GM18519 (cell line): ENCODE data around the gene RNF4.

Experiments
- ATAC-seq: cut with Tn5 transposase; IDR thresholded peaks from one replicate; pipeline ENCODE4 v1.9.1; 2021; ENCODE audit warnings: mild to moderate bottlenecking, moderate library complexity; ENCODE audit not compliant: unreplicated experiment, low FRiP score

RNF4 gene

DNA sequence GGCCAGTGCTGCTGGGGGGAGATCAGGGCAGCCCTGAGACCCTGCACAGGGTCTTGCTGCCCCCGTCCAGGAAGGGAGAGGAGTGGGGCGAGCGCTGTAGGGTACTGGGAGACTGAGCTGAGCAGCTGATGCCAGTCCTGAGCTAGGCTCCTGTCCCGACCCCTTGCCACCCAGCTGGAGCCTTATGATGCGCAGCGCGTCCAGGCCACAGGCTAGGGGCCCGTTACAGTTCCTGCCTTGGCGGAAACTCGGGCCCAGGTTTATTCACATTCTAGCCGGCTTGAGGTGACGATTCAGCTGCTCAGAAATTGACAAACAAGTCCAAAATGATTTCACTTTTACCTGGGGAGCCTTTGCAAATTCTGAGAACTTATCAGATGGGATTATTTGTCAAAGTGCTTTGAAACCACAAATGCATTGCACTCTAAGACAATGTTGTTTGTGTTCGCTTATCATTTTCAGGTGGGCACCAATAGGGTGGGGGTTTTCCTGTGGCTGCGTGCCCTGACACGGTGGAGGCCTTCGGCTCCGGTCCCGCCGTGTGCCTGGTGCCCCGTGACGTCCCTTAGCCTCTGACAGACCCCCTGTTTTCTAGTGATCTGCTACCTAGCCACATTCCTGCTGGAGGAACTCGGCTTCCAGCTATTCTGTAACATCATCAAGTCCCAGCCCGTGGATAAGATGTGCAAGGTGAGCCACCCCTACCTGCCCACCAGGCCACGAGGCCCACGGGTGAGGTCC, 31.3 kb upstream of the RNF4 start:
- no peak for ATAC-seq

DNA sequence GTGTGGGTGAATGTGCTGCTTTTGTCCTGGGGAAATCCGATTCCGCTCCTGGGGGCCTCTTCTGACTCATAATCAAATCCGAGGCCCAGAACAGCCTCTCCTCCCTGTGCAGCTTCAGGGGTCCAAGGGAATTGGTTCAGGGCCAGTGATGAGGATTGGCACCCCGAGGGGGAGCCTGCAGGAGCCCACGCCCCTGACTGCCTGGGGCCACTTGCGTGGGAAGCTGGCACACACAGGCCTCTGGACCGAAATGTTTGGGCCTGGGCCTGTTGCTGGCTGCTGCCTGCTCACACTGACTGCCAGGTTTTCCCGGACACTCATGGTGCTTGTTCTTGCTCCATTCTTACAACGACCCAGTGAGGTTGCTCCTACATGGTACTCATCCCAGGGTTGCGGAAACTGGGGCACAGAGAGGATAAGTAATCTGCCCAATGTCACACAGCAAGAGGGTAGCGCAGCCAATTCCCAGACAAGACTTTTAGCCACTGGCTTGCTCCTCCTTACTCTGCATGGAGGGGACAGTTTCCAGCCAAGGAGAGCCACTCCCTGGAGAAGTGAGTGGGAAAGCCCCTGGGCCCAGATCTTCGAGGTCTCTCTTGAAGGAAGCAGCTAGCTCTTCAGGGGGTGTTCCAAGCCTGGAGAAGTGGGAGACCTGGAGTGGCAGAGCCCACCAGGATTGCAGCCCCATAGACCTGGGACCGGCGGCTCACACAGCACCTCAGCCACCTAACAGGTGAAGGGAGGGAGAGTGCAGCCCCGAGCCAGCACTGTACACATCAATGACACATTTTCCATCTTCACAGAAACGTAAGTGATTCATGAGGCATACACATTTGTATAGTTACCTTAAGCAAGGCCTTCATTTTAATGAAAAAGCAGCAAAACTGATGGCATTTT, 29.8 kb upstream of the RNF4 start:
- no peak for ATAC-seq

DNA sequence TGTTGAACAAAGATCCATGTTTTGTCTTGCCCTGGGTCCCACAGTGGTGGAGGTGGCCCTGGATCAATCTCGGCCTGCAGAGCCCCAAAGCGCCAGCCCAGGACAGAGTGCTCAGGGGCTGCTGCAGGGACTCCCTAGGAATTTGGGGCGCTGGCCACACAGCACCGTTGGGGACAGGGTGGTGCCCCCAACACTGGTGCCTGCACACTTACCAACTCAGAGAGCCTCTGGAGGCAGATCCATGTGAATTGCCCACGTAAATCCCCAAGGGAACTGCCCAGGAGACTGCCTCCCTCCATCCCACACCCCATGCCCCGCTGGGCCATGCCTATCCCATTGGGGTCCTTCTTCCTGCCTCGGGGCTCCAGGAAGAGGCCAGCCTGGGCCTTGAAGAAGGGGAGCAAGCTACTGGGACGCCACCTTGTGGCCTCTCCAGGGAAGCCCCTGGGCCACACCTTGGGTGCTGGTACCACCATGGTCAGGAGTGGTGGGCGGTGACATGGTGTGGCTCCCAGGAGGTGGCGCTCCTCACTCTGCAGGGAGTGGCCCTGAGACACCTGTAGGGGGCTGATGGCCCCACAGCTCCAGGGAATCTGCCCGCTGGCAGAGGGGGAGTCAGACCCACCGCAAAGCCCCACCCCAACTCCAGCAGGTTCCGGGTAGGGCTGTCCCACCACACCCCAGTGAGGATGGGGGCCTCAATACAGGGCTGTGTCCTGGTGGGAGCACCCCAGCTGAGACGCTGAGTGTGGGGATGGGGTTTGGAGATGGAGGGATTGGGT, 27.3 kb upstream of the RNF4 start:
- peak; percentile 72 for ATAC-seq

DNA sequence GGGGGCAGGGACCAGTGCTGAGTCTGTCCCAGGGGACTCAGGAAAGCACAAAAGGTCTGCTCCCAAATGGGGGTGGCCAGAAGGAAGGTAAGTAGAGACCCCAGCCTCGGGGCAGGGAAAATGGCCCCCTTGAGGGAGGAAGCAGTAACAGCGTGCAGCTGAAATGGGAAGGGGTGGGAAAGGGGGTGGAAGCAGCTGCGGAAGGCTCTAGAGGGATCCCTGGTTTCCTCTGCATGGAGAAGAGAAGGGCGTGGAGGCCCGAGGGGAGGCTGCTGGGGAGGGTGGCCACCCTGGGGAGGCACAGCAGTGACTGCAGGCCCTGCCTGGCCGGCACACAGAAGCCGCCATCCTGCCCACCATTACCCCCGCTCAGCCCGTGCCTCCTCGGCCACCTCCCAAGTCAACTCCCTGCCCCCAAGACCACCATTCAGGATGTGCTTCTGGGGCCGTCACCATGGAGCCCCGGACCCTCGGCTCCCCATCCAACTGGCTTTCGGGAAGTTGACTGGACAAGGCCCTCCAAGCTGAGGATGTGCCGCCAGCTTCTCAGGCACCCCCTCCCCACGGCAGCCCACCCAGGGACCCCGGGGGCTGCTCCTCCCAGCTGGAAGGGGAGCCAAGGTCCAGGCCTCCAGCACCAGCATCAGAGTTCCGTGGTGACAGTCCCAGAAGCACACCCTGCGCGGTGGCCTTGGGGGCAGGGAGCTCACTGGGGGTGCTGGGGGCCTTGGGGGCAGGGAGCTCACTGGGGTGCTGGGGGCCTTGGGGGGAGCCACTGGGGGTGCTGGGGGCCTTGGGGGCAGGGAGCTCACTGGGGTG, 26.5 kb upstream of the RNF4 start:
- ATAC-seq, result no peak

DNA sequence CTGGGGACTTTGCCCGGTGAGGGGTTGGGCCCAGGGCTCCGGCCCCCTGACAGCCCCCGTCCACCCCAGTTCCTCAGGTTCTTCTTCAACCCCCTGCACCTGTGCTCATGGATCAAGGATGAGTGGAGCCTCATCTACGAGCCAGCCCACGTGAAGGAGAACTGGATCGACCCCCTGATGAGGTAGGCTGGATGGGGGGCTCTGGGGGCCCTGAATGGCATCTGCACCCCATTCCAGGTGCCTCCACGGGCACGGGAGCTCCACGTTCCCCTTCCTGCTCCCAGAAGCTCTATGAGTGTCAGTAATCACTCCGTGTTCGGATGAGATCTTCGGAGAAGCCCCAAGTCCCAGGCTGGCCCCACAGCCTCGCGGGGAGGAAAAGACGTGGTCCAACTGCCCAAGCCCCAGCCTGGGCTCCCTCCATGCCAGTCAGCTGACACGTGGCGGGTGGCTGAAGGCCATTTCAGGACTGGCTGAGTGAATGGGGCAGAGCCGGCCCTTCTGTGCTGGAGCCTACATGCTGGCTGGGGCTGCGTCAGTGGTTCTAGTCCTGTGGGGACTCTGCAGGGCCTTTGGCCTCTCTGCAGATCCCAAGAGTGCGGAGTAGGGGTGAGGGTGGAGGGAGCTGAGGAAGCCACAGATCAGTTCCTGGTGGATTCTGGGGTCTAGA, 25.7 kb upstream of the RNF4 start:
- ATAC-seq, result no peak

DNA sequence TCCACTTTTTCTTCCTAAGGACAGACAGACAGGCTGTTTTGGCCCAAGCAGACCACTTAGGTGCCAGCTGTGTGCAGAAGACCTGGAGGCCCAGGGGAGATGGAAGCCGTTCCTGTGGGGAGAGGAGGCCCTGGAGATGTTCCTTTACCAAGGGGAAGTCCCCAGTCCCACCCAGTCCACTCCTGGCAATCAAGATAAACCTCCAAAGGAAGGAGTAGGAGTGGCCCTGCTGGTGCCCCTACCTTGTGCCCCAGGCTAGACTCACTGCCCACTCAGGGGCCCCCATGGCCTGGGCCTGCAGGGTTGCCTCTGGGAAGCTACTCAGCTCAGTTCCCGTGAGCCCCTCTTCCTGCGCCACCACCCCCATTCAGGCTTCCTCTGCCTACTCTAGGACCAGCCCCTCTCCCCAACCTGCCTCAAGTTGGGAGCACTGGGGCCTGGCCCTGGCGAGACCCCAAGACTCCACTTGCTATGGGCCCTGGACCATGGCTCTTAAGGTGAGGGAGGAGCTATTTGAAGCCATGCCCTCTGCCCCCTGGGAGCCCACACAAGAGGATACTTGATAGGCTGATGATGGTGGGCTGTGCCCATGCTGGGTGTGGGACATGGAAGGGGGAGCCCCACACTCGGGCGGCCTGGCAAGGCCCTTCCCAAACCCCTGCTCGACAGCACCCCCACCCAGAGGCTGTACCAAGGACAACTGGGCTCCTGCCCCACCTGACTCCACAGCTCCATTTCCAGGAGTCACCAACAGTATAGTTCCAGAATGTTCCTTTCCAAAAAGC, 24.8 kb upstream of the RNF4 start:
- no peak for ATAC-seq

DNA sequence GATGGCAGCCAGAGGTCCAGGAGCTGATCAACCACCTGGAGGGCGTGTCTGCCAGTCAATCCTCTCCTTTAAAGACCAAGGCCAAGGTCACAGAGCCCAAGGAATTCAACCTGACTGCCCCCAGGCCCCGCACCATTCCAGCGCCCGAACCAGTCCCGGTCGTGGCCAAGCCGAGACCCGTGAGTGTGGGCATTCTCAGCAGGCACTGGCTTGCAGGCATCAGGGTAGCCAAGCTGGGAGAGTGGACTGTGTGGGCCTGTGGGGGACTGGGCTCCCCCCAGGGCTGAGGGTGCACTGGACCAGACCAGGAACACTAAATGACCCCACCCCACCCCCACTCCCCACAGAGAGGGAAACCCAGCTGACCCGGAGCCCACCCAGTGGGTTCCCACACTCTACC, 23.8 kb upstream of the RNF4 start:
- no peak for ATAC-seq

DNA sequence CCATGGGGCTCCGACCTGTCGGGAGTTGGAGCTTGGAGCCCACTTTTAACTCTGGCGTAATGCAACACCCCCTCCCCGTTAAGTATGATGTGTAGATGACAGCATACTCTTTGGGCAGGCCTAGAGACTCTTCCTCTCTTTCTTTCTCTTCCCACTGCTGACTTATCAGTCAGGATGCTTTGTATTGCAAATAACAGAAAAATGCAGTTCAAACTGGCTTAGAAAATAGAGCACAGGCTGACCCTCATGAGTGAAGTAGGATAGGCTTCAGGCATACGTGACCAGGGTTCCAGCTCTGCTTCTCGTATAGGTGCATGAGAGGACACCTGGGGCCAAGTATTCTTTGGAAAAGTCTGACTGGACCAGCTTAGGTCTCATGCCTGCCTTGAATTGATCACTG, 23.3 kb upstream of the RNF4 start:
- no peak for ATAC-seq

DNA sequence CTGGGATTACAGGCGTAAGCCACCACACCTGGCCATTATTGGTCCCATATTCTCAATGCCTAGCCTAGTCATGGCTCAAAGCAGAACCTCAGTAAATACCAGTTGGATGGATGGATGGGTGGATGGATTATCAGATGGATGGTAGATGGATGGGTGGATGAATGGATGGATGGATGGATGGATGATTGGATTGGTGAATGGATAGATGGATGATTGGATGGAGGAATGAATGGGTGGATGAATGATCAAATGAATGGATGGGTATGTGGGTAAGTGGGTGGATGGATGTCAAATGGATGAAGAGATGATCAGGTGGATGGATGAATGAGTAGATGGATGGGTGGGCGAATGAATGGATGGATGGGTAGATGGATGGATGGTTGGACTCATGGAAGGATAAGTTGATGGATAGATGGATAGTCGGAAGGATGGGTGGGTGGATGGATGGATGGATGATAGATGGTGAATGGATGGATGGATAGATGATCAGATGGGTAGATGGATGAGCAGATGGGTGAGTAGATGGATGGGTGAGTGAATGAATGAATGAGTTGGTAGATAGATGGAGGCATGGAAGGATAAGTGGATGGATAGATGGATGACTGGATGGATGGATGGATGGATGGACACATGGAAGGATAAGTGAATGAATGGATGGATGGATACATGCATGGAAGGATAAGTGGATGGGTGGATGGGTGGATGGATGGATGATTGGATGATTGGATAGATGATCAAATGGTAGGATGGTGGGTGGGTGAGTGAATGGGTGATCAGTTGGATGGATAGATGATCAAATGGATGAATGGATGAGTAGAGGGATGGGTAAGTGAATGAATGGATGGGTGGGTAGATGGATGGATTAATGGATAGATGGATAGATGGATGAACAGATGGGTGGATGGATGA, 22.0 kb upstream of the RNF4 start:
- no peak for ATAC-seq

DNA sequence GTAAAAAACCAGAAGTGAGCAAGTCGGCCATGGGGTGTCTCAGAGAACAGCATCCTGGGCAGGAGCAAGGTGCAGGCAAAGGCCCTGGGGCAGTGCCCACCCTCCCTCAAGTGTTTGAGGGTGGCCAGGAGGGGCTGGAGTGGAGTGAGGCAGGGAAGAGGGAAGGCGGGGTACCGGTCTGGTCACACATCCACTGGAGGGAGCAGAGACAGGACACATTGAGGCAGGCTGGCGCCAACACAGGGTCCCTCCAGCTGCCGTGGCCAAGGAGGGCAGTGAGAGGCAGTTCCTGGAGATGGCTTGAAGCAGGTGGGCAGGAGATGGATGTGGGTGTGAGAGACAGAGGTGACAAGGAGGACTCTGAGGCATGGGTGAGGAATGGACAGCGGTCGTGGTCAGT, 20.3 kb upstream of the RNF4 start:
- ATAC-seq, result no peak

DNA sequence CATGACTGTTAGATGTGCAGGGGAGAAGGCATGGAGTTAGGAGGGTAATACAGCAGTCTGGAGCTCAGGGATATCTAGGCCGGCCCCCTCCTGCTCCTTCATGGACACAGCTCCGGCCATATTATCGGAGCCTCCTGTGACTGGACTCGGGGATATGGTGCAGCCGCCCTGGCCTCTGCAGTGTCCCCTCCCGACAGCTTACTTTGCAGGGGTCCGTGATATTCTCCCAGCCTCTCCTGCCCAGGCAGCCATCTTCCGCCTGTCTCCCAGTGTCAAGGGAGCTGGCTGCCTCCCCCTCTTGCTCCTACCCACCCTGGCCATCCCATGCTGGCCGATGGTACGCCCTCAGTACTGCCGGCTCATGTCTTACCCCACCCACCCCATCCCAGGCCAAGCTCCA, 19.9 kb upstream of the RNF4 start:
- no peak for ATAC-seq

DNA sequence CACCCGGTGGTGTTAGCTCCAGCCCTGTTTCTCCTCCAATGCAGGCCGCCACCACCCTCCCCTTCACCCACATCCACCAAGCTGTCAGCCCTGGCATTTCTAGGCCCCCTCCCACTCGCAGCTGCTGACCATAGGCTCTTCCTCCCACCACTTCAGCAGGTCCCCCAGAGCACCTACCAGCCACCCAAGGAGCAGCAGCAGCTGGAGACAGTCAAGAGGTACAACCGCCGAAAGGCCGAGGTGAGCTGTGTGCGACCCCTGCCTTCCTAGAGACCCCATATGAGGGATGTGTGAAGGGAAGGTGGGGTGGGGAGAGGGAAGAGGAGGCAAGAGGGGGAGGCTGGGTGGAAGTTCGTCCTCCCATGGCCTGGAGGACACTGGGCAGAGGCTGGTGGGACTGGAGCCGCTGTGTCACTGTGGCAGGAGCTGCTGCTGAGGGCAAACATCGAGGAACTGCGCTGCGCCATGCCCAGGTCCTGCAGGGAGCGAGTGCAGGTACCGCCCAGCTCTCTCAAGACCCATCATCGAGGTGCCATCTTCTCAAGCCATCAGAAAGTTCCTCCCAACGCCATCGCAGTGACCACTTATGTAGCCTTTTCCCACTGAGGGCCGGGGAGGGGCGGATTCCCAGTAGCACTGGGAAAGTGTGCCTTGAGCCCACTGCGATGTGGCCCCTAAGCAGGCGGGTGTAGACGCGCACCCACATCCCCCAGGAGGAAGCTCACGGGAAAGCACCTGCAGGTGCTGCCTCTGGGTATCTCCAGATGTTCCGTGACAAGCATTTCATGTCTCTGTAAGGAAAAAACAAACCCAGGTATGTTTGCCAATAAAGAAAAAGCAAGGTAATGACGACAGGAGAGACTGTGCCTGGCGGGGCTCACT, 19.2 kb upstream of the RNF4 start:
- no peak for ATAC-seq

DNA sequence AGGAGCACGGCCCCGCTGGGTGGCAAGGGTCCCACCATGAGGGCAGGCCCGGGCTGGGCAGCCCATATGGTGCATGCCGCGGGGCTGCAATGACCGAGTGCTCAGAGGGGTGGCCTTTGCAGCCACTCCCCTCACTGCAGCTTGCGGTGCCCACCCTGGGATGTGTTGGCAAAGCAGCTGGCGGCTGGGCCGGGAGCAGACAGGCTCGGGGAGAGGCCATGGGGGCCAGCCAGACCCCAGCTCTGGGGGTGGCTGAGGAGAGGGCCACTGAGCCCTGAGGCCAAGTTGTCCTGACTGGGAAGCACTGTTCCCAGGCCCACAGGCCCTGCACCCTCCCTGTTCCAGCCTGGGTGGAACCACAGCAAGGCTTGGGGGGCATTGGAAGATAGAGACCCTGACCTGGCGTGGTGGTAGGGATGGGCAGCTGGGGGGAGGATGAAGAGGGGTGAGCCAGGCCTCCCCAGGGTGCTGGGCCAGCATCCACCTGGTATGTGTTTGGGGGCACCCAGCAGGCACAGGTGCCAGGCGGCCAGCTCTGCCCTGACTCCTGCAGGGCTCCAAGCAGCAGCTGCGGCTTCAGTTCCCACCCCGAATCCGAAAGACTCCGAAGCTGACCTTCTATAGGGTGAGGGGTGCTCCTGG, 18.4 kb upstream of the RNF4 start:
- ATAC-seq, result no peak

DNA sequence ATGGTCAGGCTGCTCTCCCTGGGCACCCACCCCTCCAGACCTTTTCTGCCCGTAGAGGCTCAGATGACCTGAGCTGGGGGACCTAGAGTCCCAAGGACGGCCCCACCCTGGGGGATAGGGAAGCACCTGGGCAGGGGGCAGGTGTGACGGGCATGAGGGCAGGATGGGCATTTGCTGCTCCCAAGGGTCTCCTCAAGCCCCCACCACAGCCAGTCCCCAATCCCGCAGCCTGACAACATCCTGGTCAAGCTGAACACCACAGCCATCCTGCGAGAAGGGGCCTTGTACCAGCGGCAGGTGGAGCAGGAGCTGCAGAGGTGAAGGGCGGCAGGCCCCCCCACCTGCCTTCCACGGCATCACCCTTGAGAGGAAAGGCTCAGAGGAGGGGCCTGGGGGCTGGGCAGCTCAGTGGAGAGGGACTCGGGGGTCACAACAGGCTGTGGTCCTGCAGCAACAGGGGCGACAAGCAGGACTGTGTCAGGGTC, 17.8 kb upstream of the RNF4 start:
- no peak for ATAC-seq

DNA sequence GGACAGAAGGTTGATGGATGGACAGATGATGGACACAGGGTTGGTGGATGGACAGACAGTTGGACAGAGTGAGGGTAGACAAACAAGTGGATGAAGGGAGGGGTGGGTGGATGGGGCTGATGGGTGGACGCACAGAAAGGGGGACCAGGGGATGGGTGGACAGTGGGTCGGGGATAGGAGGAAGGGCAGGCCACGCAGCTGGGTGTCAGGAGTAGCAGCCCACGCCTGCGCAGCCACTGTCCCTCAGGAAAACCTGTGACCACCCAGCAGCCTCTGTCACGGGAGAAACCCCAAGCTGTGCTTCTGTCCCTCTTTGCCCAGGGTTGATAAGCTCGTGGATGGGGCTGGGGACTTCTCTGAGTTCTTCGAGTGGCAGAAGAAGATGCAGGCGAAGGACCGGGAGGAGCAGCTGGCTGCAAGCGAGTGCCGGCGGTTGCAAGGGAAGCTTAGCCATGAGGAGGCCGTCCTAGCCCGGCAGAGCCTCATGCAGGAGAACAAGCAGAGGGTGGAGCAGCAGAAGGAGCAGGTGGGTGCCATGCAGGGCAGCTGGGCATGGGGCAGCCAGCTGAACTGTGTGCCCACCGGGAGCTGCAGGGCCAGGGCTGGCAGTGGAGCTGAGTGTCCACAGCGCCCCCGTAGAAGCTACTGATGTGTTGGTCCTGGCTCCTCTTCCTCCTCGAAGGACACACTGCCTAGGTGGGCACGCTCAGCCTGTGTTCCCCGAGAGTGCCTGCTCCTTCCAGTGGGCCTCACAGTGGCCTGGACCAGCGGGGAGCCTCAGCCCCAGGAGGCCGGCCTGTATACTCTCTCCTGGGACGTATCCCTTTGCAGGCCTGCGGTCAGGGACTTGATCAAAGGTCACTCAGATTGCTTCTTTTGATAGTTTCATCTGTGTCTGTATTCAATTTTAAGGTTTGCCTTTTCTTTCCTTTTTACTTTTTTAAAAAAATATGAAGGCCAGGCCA, 16.8 kb upstream of the RNF4 start:
- ATAC-seq, result no peak
